ENCODE data around the gene VPS13A. TPM values are rescaled to one million over a fixed set of nuclear protein-coding genes. Genes with fewer than 3 reads are reported as not detected.

VPS13A gene
- total and polyA plus RNA-seq, 9 of the 15 experiments (the other 6 are each of a cell fraction or from before 2014, with no cell fraction given) = 5.6 to 29.9 (median 14.7) TPM

- Histone ChIP-seq H3K9ac (ENCODE audit: insufficient read depth in 1 of 2, low read depth in 2 of 2, low read length in 2 of 2) (no peak overlapping the region), H3K4me3 (no peak overlapping the region), H3K4me2 (ENCODE audit: insufficient read depth, low read length) (no peak overlapping the region), H3K79me2 (ENCODE audit: control insufficient read depth, insufficient read depth, low read length) (no peaks in the 10 kb centered on the region; the same call in 2 of the 3 replicates), H2AFZ (ENCODE audit: low read depth, low read length) (no peak overlapping the region), H3K9me1 (ENCODE audit: control insufficient read depth, insufficient read depth, low read length) (no peaks in the 10 kb centered on the region), H3K27me3 (ENCODE audit: control insufficient read depth in 2 of 2, insufficient read depth in 2 of 2, low read length in 2 of 2) (no peaks in the 10 kb centered on the region), H3K9me3 (replicated peaks; ENCODE audit: control insufficient read depth, insufficient read depth, low read depth, low read length) (no peaks in the 10 kb centered on the region), H3K27ac (ENCODE audit: extremely low read depth, low read depth, low read length) (no peak overlapping the region), H4K20me1 (replicated peaks; ENCODE audit: control insufficient read depth, insufficient read depth, low read length) (no peaks in the 10 kb centered on the region), H3K4me1 (replicated peaks in 1 of 2; ENCODE audit: control insufficient read depth in 2 of 2, insufficient read depth in 2 of 2, low read length in 2 of 2) (no peaks in the 10 kb centered on the region), H3K36me3 (ENCODE audit: control insufficient read depth, insufficient read depth, low read length) (no peaks in the 10 kb centered on the region)
- FAIRE-seq = peak; percentile 46
- no TSS peak for BruUV-seq (replicated peaks)
- peak; percentile 9 to 27 (median 18) for DNase-seq (ENCODE audit: extremely low read depth in 1 of 4, low spot score in 3 of 4)
- ChIA-PET POLR2A (interaction anchor here (0.8 kb wide), 1 partner anchor 8 kb away, joined by 3 read pairs; no protein-coding TSS in a partner anchor), CTCF (ENCODE audit: low intra/inter-chr PET ratio) (no interaction called here)
- 13% methylated on average over 1 of the region's 1 CpG for WGBS (ENCODE audit: insufficient coverage, low coverage, missing lambda C conversion rate)
- peak; percentile 38 to 57 (median 47); a peak in 5 of 6 replicates for TF ChIP-seq CTCF (IDR thresholded peaks at IDR 0.05 in 2 of 3, conservative IDR thresholded peaks at IDR 0.05 in 1 of 3; ENCODE audit: insufficient read depth in 2 of 3, low read depth in 1 of 3, low read length in 3 of 3)
- TF ChIP-seq CTCFL (IDR thresholded peaks at IDR 0.05; ENCODE audit: borderline replicate concordance, insufficient read depth, low read depth, low read length, poor library complexity, severe bottlenecking) = peak; percentile 2
- no peak for TF ChIP-seq NCOA2 (IDR thresholded peaks at IDR 0.05; ENCODE audit: partially characterized antibody in 2 of 2)
- no peak for TF ChIP-seq SMAD2 (IDR thresholded peaks at IDR 0.05; ENCODE audit: low read depth, low read length)
- TF ChIP-seq, protein P1, sequence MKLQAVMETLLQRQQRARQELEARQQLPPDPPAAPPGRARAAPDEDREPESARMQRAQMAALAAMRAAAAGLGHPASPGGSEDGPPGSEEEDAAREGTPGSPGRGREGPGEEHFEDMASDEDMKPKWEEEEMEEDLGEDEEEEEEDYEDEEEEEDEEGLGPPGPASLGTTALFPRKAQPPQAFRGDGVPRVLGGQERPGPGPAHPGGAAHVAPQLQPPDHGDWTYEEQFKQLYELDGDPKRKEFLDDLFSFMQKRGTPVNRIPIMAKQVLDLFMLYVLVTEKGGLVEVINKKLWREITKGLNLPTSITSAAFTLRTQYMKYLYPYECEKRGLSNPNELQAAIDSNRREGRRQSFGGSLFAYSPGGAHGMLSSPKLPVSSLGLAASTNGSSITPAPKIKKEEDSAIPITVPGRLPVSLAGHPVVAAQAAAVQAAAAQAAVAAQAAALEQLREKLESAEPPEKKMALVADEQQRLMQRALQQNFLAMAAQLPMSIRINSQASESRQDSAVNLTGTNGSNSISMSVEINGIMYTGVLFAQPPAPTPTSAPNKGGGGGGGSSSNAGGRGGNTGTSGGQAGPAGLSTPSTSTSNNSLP (IDR thresholded peaks at IDR 0.05; ENCODE audit: borderline replicate concordance, low read depth, low read length) = peak; percentile 65; the same call in 1 of the 2 replicates
- no peak for TF ChIP-seq ZNF174 (CRISPR knock-in tag; IDR thresholded peaks at IDR 0.05)
- peak; percentile 50 for TF ChIP-seq GATA2 (CRISPR knock-in tag; IDR thresholded peaks at IDR 0.05)
- in situ Hi-C loops (cut with MboI) = no loop called here
- intact Hi-C loops (cut with micrococcal nuclease) = no loop called here
- ATAC-seq = peak; percentile 84
Observed at GRCh38 chr9:77291714-77292113, 114.4 kb downstream of the VPS13A start.

Data from K562 (cell line).